ENCODE data around the gene LCN10. TPM values are rescaled to one million over a fixed set of nuclear protein-coding genes. Genes with fewer than 3 reads are reported as not detected.

The LCN10 gene
- total and polyA plus RNA-seq, 2 of the 13 experiments (the other 11 are each of a cell fraction or from before 2014, with no cell fraction given) = 0.53 to 0.61 TPM

DNA sequence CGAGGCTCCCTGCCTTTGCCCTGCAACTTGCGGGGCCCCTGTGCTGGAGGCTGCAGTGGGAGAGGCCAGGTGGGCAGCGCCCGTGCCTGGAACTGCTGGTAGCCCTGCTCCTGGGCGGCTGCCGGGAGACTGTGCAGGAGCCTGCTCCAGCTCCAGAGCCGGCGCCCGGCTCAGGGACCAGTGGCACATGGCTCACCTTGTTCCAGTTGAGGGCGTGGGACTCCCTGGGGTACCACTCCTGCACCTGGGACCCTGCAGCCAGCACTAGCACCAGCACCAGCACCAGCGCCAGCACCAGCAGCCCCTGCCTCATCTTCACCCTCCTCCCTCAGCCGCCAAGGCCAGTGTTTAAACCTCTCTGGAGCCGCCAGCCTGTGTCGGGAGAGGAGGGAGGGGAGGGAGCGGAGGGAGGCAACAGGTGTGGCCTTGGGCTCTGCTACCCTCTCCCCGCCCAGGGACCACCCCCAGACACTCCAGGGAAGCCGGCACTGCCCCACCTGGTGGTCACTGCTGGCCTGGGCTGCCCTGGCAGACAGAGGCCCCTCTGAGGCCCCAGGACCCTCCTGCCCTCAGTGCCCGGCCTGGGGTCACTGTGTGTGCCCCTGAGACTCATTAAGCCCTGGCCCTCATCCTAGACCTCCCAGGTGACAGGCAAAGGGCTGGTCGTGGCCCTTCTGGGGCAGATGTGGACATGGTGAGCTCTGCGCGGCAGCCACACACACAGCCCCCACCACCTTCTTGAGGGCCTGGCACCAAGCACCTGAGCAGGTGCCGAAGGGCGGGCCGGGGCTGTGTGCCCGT, at the start of gene LCN10 (continued):
- TF ChIP-seq ONECUT2 (CRISPR knock-in tag; IDR thresholded peaks at IDR 0.05) (no peak), ZFAT (CRISPR knock-in tag; conservative IDR thresholded peaks at IDR 0.05) (no peak), TARDBP (CRISPR knock-in tag; IDR thresholded peaks at IDR 0.05) (no peak), BCL6 (CRISPR knock-in tag; IDR thresholded peaks at IDR 0.05) (0 out of 2 replicates have a peak, but pooled peaks have one; percentile 24), RCOR2 (CRISPR knock-in tag; IDR thresholded peaks at IDR 0.05) (no peak), SIN3A (IDR thresholded peaks at IDR 0.05; ENCODE audit: borderline replicate concordance, low read depth, low read length) (no peak), STAG1 (CRISPR knock-in tag; IDR thresholded peaks at IDR 0.05) (0 out of 2 replicates have a peak, but pooled peaks have one; percentile 6), GABPB1 (CRISPR knock-in tag; IDR thresholded peaks at IDR 0.05) (no peak; the same call in 1 of the 2 replicates), MAZ (IDR thresholded peaks at IDR 0.05; ENCODE audit: borderline replicate concordance, low read depth, low read length) (no peak; the same call in 1 of the 2 replicates), MAZ (CRISPR knock-in tag; IDR thresholded peaks at IDR 0.05; ENCODE audit: low read depth) (no peak; the same call in 1 of the 2 replicates), XRCC5 (optimal IDR thresholded peaks at IDR 0.05; ENCODE audit: low read length) (peak; percentile 58), PPARG (CRISPR knock-in tag; conservative IDR thresholded peaks at IDR 0.05) (no peak), SOX5 (CRISPR knock-in tag; IDR thresholded peaks at IDR 0.05; ENCODE audit: borderline replicate concordance) (no peak), ZNF143 (CRISPR knock-in tag; IDR thresholded peaks at IDR 0.05) (no peak), YEATS2 (CRISPR knock-in tag; IDR thresholded peaks at IDR 0.05; ENCODE audit: borderline replicate concordance) (no peak), ZSCAN31 (CRISPR knock-in tag; IDR thresholded peaks at IDR 0.05; ENCODE audit: low read depth) (no peak), ZBTB7B (CRISPR knock-in tag; IDR thresholded peaks at IDR 0.05) (peak; percentile 60; the same call in 1 of the 2 replicates), ZKSCAN1 (IDR thresholded peaks at IDR 0.05; ENCODE audit: low read length) (no peak)
- TF ChIP-seq, protein P1, sequence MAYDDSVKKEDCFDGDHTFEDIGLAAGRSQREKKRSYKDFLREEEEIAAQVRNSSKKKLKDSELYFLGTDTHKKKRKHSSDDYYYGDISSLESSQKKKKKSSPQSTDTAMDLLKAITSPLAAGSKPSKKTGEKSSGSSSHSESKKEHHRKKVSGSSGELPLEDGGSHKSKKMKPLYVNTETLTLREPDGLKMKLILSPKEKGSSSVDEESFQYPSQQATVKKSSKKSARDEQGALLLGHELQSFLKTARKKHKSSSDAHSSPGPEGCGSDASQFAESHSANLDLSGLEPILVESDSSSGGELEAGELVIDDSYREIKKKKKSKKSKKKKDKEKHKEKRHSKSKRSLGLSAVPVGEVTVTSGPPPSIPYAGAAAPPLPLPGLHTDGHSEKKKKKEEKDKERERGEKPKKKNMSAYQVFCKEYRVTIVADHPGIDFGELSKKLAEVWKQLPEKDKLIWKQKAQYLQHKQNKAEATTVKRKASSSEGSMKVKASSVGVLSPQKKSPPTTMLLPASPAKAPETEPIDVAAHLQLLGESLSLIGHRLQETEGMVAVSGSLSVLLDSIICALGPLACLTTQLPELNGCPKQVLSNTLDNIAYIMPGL (CRISPR knock-in tag; IDR thresholded peaks at IDR 0.05; ENCODE audit: borderline replicate concordance in 1 of 2, low read depth in 1 of 2) = peak in 1 of 2 experiments; percentile 53; a peak in 1 of 4 replicates
- TF ChIP-seq, protein P2, sequence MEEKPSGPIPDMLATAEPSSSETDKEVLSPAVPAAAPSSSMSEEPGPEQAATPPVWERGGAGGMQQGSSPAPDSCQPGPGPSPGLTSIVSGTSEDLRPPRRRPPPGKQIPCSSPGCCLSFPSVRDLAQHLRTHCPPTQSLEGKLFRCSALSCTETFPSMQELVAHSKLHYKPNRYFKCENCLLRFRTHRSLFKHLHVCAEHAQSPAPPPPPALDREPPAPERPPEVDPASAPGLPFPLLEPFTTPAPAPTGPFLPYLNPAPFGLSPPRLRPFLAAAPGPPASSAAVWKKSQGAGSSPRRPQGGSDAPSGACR (CRISPR knock-in tag; IDR thresholded peaks at IDR 0.05) = no peak
- TF ChIP-seq, protein P3, sequence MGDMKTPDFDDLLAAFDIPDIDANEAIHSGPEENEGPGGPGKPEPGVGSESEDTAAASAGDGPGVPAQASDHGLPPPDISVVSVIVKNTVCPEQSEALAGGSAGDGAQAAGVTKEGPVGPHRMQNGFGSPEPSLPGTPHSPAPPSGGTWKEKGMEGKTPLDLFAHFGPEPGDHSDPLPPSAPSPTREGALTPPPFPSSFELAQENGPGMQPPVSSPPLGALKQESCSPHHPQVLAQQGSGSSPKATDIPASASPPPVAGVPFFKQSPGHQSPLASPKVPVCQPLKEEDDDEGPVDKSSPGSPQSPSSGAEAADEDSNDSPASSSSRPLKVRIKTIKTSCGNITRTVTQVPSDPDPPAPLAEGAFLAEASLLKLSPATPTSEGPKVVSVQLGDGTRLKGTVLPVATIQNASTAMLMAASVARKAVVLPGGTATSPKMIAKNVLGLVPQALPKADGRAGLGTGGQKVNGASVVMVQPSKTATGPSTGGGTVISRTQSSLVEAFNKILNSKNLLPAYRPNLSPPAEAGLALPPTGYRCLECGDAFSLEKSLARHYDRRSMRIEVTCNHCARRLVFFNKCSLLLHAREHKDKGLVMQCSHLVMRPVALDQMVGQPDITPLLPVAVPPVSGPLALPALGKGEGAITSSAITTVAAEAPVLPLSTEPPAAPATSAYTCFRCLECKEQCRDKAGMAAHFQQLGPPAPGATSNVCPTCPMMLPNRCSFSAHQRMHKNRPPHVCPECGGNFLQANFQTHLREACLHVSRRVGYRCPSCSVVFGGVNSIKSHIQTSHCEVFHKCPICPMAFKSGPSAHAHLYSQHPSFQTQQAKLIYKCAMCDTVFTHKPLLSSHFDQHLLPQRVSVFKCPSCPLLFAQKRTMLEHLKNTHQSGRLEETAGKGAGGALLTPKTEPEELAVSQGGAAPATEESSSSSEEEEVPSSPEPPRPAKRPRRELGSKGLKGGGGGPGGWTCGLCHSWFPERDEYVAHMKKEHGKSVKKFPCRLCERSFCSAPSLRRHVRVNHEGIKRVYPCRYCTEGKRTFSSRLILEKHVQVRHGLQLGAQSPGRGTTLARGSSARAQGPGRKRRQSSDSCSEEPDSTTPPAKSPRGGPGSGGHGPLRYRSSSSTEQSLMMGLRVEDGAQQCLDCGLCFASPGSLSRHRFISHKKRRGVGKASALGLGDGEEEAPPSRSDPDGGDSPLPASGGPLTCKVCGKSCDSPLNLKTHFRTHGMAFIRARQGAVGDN (CRISPR knock-in tag; IDR thresholded peaks at IDR 0.05) = peak; percentile 57
- TF ChIP-seq, protein P4, sequence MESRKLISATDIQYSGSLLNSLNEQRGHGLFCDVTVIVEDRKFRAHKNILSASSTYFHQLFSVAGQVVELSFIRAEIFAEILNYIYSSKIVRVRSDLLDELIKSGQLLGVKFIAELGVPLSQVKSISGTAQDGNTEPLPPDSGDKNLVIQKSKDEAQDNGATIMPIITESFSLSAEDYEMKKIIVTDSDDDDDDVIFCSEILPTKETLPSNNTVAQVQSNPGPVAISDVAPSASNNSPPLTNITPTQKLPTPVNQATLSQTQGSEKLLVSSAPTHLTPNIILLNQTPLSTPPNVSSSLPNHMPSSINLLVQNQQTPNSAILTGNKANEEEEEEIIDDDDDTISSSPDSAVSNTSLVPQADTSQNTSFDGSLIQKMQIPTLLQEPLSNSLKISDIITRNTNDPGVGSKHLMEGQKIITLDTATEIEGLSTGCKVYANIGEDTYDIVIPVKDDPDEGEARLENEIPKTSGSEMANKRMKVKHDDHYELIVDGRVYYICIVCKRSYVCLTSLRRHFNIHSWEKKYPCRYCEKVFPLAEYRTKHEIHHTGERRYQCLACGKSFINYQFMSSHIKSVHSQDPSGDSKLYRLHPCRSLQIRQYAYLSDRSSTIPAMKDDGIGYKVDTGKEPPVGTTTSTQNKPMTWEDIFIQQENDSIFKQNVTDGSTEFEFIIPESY (CRISPR knock-in tag; IDR thresholded peaks at IDR 0.05) = no peak
